Measurements from ENCODE around the gene LRRC8D. TPM values are rescaled to one million over a fixed set of nuclear protein-coding genes. Genes with fewer than 3 reads are reported as not detected.

Gene LRRC8D
- total RNA-seq, 4 donors from 2014 or later = 8.7 to 19.1 (median 10.9) TPM

- no peak for TF ChIP-seq POLR2A (IDR thresholded peaks at IDR 0.05)
- TF ChIP-seq, protein P1, sequence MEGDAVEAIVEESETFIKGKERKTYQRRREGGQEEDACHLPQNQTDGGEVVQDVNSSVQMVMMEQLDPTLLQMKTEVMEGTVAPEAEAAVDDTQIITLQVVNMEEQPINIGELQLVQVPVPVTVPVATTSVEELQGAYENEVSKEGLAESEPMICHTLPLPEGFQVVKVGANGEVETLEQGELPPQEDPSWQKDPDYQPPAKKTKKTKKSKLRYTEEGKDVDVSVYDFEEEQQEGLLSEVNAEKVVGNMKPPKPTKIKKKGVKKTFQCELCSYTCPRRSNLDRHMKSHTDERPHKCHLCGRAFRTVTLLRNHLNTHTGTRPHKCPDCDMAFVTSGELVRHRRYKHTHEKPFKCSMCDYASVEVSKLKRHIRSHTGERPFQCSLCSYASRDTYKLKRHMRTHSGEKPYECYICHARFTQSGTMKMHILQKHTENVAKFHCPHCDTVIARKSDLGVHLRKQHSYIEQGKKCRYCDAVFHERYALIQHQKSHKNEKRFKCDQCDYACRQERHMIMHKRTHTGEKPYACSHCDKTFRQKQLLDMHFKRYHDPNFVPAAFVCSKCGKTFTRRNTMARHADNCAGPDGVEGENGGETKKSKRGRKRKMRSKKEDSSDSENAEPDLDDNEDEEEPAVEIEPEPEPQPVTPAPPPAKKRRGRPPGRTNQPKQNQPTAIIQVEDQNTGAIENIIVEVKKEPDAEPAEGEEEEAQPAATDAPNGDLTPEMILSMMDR (IDR thresholded peaks at IDR 0.05) = no peak
- Histone ChIP-seq H3K27ac (no peak overlapping the region), H3K9me3 (no peaks in the 10 kb centered on the region), H3K4me3 (no peak overlapping the region), H3K27me3 (no peaks in the 10 kb centered on the region), H3K4me1 (peaks cover 0 to 1% (median 0%) of the 10 kb centered on the region in 3 donors), H3K36me3 (peaks cover 0 to 4% (median 0%) of the 10 kb centered on the region in 3 donors)
- intact Hi-C loops (cut with DNase I) = no loop called here
- DNase-seq = no peak
- WGBS, 2 donors = 90 to 95% methylated on average over 7 of the region's 7 CpGs
Measured at GRCh38 chr1:89898695-89899470, 78.1 kb downstream of the LRRC8D start.

- Histone ChIP-seq H3K36me3 (peaks cover 0 to 4% (median 0%) of the 10 kb centered on the region in 3 donors), H3K9me3 (no peaks in the 10 kb centered on the region), H3K27me3 (no peaks in the 10 kb centered on the region), H3K4me3 (no peak overlapping the region), H3K27ac (no peak overlapping the region), H3K4me1 (peaks cover 0 to 8% (median 0%) of the 10 kb centered on the region in 3 donors)
- DNase-seq = no peak
- intact Hi-C loops (cut with DNase I) = no loop called here
- 76 to 78% methylated on average over 2 of the region's 2 CpGs for WGBS, 2 donors
- TF ChIP-seq, protein P1 (IDR thresholded peaks at IDR 0.05) = no peak
- no peak for TF ChIP-seq POLR2A (IDR thresholded peaks at IDR 0.05)
Measured at GRCh38 chr1:89900323-89900722, 79.5 kb downstream of the LRRC8D start.

GRCh38 chr1:89900791-89901708 lies 80.2 kb downstream of the LRRC8D start:
- 89% methylated on average over 4 to 6 of the region's 6 CpGs for WGBS, 2 donors
- Histone ChIP-seq H3K4me3 (no peak overlapping the region), H3K9me3 (no peaks in the 10 kb centered on the region), H3K4me1 (peaks cover 0 to 9% (median 0%) of the 10 kb centered on the region in 3 donors), H3K36me3 (peaks cover 0 to 4% (median 0%) of the 10 kb centered on the region in 3 donors), H3K27me3 (no peaks in the 10 kb centered on the region), H3K27ac (no peak overlapping the region)
- intact Hi-C loops (cut with DNase I) = no loop called here
- TF ChIP-seq, protein P1 (IDR thresholded peaks at IDR 0.05) = no peak
- TF ChIP-seq POLR2A (IDR thresholded peaks at IDR 0.05) = no peak
- DNase-seq = no peak

DNA sequence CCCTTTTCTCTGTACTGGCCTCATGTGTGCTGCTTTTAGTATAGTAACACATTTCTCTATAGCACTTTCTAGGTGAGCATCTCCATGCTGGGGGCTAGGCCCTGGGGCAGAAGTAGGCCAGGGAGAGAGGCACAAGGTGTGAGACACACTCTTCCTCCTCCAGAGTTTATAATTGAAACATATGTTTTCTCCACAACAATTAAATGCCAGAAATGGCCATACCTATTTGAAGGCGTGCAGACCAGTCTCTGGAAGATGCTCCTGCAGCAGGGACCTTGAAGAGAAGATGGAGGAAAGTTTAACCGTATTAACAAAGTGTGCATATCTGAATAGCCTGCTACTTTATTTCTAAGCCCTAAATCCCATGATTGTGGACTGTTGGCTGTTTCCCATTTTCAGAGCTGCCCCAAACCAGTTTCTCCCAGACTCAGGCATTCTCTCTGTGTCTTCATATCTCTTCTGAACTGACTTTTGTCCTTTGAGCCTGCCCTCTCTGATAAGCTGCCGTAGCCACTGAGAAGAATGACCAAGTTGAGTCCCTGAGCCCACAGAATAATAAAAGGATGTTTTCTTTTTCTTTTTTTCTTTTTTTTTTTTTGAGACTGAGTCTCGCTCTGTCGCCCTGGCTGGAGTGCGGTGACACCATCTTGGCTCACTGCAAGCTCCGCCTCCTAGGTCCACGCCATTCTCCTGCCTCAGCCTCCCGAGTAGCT lies 81.3 kb downstream of the LRRC8D start:
- H3K36me3 ChIP-seq = peaks cover 0 to 4% (median 0%) of the 10 kb centered on the region in 3 donors
- no peak for DNase-seq
- WGBS, 2 donors = 90 to 91% methylated on average over 9 of the region's 9 CpGs
- H3K9me3 ChIP-seq = no peaks in the 10 kb centered on the region
- peaks cover 0 to 17% (median 9%) of the 10 kb centered on the region in 3 donors for H3K4me1 ChIP-seq
- H3K27me3 ChIP-seq = no peaks in the 10 kb centered on the region
- intact Hi-C loops (cut with DNase I) = no loop called here
- no peak for TF ChIP-seq POLR2A (IDR thresholded peaks at IDR 0.05)
- TF ChIP-seq, protein P1 (IDR thresholded peaks at IDR 0.05) = no peak
- H3K4me3 ChIP-seq = no peak overlapping the region
- no peak overlapping the region for H3K27ac ChIP-seq

All from esophagus squamous epithelium (tissue), 5 donors.